GM10266 (cell line): ENCODE results near the gene ADH6.

Experiments used
- DNase-seq: peaks from one replicate; pipeline ENCODE4 v3.0.0; 2012; ENCODE audit errors: extremely low spot score
- TF ChIP-seq, protein P1 (sequence below): IDR thresholded peaks from 2 replicates; pipeline ENCODE4 v1.5.1; 2012; ENCODE audit warnings: mild to moderate bottlenecking, low read depth; ENCODE audit not compliant: control insufficient read depth, insufficient read depth; ENCODE audit errors: missing control alignments

The ADH6 gene

DNA sequence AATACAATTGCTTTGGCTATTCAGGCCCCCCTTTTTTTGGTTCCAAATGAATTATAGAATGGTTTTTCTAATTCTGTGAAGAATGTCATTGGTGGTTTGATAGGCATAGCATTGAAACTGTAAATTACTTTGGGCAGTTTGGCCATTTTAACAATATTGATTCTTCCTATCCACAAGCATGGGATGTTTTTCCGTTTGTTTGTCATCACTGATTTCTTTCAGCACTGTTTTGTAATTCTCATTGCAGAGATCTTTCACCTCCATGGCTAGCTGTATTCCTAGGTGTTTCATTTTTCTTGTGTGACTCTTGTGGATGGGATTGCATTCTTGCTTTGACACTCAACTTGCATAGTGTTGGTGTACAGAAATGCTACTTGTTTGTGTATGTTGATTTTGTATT is 33.0 kb downstream of the ADH6 start:
- TF ChIP-seq, protein P1, sequence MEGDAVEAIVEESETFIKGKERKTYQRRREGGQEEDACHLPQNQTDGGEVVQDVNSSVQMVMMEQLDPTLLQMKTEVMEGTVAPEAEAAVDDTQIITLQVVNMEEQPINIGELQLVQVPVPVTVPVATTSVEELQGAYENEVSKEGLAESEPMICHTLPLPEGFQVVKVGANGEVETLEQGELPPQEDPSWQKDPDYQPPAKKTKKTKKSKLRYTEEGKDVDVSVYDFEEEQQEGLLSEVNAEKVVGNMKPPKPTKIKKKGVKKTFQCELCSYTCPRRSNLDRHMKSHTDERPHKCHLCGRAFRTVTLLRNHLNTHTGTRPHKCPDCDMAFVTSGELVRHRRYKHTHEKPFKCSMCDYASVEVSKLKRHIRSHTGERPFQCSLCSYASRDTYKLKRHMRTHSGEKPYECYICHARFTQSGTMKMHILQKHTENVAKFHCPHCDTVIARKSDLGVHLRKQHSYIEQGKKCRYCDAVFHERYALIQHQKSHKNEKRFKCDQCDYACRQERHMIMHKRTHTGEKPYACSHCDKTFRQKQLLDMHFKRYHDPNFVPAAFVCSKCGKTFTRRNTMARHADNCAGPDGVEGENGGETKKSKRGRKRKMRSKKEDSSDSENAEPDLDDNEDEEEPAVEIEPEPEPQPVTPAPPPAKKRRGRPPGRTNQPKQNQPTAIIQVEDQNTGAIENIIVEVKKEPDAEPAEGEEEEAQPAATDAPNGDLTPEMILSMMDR = no peak

DNA sequence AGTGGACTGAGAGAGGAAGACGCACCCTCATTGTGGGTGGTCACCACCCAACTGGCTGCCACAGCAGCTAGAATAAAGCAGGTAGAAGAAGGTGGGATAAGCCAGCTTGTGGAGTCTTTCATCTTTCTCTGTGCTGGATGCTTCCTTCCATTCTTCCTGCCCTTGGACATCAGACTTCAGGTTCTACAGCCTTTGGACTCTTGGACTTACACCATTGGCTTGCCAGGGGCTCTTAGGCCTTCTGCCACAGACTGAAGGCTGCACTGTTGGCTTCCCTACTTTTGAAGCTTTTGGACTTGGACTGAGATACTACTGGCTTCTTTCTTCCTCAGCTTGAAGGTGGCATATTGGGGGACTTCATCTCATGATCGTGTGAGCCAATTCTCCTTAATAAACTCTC is 33.5 kb downstream of the ADH6 start:
- DNase-seq = no peak
- TF ChIP-seq, protein P1 = no peak

More for the DNA sequence above, 33.0 kb downstream of the ADH6 start:
- DNase-seq = no peak

DNA sequence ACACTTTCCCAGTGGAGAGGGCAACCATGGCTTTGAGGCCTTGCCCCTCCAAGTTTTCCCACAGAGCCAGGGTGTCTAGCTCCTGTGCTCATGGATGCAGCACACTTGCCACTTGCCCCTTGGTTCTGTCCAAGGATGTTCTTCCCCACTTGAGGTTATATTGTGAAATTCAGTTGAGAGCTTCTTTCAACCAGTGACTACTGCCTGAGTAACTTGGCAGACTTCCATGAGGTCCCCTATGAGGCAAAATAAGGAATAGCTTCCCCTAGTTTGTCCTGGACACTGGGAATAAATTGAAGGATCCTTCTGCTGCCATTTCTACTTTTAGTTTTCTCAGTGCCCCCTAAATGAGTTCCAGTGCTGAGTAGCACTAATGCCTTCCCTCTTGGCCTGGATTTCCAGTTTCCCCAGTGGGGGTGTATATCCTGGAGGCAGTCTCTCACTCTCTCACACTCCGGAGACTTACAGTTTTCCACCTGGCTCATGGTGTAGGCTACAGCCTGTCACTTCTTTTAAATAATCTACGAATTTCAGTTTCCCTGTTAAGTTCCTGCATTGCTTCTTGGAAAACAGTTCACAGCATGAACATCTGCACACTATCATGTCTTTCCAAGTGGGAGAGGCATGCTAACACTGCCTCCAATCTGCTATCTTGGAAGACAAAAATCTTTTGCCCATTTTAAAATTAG is 38.5 kb downstream of the ADH6 start:
- TF ChIP-seq, protein P1 = no peak
- DNase-seq = no peak

DNA sequence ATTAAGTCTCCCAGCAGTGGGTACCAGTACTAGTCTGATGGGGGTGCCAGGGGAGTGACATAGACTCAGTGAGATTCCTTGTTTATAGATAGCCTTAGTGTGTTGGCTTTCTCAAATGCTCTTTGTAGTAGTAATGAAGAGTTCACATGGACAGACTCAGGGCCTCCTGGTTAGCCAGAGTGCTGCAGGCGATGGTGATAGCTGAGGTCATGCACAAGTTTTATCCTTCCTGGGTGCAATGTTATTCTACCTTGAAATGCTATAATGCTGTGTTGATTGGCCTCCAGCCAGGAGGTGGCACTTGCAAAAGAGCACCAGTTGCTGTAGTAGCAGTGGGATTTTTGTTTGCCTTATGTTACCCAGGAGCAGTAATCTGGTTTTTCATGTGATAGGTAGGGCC is 39.4 kb downstream of the ADH6 start:
- no peak for DNase-seq
- TF ChIP-seq, protein P1 = no peak

- DNase-seq = no peak
- TF ChIP-seq, protein P1 = no peak
These were observed 39.9 kb downstream of the ADH6 start for GRCh38 chr4:99179178-99179577.

- TF ChIP-seq, protein P1 = no peak
- DNase-seq = no peak
These were observed 52.5 kb downstream of the ADH6 start for GRCh38 chr4:99166544-99166943.

GRCh38 chr4:99165978-99166377 is 53.1 kb downstream of the ADH6 start:
- TF ChIP-seq, protein P1 = no peak
- no peak for DNase-seq
